Activated CD4-positive, alpha-beta T cell treated with anti-CD3 and anti-CD28 coated beads, Interleukin-2, amount 50 U/mL, for 24 hours (primary cell): Measurements from ENCODE around the gene MKNK2.

Experiments used
- DNase-seq, 2 donors: peaks; one replicate each; pipeline ENCODE4 v3.0.0-alpha.2; 2020; ENCODE audit warnings: low read depth in 1 of 2, low spot score in 1 of 2

Gene MKNK2

DNA sequence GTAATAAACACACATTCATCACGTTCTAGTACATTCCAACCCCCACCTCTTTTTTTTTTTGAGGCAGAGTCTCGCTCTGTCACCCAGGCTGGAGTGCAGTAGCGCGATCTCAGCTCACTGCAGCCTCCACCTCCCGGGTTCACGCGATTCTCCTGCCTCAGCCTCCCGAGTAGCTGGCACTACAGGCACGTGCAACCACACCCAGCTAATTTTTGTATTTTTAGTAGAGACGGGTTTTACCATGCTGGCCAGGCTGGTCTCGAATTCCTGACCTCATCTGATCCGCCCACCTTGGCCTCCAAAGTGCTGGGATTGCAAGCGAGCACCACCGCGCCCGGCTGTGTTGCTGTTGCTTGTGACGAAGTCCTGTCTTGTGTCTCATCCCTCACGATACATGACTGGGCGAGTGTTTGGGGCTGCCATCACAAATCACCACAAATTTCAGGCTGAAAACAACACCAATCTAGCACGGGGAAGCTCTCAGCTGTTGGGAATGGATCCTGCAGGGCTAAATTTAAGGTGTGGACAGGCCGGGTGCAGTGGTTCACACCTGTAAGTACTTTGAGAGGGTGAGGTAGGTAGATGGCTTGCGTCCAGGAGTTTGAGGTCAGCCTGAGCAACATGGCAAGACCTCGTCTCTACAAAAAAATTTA is 29.4 kb upstream of the MKNK2 start:
- no peak for DNase-seq

DNA sequence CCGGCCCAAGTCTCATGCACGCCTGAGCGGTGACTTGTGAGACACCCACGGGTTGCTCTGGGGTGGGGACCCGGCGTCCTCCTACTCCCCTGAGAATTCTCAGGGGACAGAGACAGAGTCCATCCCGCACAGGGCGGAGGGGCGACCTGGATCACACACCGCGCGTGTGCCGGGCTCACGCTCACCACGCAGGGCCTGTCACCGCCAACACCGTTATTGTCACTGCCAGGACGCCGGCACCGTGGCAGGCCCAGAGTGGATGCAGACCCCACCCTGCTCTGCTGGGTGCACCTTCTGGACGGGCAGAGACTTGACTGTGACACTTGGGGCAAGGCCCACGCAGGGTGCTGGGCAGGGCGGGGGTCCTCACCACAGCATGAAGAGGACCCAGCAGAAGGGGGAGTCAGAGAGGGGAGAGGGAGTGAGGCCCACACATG is 28.8 kb upstream of the MKNK2 start:
- no peak for DNase-seq

DNA sequence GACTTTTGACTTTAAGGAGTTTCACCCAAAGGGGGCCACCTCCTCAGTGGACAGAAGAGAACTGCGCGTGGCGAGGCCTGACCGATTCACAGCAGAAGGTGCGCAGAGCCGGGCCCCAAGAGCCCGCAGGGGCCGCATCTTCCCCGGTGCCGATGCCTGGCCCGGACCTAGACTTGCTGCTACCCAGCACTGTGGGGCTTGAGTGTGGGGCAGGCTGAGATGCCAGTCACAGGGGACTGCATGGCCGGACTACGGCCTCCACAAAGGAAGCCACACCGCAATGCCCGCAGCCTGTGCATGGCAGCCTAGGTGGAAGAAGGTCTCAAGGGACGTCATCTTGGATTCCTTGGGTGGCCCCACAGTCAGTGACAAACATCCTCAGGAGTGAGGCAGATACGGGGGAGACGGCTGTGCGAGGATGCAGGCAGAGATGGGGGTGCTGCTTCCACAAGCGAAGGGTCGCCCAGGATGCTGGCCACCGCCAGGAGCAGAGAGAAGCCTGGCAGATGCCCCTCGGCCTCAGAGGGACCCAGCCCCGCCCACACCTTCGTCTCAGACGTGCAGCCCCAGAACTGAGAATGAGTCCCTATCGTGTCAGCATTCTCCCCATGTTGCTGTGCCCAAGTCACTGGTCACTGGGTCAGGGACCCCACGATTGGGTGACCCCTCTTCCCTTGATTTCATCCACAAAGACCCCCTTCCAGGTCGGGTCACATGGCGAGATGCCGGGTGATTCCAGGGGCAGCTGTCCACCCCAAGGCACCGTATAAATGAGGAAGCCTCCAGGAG is 28.2 kb upstream of the MKNK2 start:
- no peak for DNase-seq

DNA sequence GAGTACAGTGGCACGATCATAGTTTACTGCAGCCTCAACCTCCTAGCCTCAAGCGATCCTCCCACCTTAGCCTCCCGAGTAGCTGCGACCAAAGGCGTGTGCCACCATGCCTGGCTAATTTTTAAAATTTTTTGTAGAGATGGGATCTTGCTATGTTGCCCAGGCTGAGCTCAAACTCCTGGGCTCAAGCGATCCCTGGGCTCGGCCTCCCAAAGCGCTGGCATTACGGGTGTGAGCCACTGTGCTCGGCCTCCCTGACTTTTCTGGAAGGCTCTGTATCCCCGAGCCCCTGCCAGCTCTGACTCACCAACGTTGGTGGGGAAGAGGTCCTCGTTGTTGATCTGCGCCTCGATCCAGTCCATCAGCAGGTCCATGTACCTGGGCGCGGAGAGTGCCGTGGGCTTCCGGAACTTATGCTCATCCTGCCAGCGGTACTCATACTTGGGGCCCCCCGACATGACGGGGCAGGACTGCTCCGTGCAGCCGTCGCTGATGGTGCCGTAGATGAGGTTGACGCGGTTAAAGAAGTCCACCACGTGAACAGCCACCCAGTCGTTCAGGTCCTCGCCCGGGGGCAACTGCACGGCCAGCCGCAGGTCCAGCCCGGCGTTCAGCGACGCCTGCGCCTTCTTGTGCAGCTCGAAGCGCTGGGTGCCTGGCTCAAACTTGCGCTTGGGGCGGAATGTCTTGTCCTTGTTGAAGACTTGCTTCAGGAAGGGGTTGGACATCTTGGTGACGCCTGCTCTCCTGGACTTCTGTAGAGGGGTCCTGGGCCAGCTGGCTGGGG is 27.0 kb upstream of the MKNK2 start:
- DNase-seq, result no peak

DNA sequence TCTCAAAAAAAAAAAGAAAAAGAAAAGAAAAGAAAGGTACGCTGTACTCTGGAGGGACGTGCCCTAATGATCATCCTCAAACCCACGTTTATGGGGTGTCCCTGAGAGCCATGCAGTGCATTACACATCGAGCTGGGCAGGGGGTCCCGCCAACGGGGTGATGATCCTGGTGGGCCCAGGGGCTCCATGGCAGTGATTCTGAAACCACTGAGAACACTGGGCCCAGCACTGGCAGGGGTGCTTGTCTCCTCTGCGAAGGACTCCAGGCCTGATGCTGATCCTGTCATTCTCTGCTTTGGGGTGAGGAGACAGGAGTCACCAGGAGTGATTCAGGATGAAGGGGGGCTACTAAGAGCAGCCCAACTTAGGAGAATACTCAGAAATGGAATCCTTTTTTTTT is 26.4 kb upstream of the MKNK2 start:
- no peak for DNase-seq

DNA sequence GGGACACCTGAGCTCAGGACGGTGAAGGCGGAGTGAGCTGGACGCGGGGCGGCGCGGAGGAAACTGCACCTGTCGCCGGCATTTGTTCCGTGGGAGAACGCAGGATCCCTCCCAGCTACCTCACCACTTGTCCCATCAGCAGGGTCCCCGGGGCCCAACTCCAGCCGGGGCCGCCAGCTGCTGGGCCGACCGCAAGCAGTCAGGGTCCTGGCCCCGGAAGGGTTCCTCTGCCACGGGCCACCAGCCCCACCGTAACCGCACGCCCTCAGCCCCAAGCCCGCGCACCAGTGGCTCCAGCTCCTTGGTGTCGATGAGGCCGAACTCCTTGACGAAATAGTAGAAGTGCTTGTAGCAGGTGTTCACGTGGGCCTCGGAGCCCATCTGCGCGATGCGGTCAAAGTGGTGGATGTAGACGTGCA is 25.5 kb upstream of the MKNK2 start:
- DNase-seq, result no peak

DNA sequence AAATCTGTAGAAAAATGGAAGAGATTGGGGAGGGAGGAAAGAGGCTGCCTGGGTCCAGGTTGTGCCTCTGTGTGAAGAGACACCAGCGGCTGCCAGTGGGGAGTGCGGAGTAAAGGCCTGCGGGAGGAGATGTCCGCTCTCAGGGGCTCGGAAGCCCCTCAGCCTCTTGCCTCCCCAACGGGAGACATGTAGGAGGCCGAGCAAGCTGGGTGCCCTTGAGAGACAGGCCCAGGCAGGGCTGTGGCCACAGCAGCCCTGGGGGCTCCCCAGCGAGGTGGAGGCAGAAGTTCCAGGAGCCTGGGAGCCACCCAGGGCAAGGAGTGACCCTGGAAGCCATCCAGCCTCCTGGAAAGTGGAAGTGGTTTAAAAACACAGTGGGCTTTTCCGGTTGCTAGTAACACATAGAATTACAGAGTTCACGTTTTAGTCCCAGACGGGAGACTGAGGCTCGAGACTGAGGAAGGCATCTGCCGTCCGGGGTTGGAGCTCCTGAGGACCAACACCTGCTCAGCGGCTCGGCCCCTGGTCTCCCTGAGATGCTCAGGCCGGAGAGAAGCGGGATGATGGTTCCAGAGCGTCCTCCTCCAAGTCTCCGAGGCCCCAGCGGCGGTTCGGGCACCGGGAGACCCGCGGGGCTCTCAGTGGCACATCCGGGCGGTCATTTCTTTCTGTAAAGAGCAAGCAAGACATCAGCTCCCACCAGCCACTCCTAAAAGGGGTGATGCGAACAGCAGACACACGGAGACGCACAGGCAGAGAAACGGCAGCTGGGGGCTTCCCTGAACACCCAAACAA is 21.9 kb upstream of the MKNK2 start:
- no peak for DNase-seq

DNA sequence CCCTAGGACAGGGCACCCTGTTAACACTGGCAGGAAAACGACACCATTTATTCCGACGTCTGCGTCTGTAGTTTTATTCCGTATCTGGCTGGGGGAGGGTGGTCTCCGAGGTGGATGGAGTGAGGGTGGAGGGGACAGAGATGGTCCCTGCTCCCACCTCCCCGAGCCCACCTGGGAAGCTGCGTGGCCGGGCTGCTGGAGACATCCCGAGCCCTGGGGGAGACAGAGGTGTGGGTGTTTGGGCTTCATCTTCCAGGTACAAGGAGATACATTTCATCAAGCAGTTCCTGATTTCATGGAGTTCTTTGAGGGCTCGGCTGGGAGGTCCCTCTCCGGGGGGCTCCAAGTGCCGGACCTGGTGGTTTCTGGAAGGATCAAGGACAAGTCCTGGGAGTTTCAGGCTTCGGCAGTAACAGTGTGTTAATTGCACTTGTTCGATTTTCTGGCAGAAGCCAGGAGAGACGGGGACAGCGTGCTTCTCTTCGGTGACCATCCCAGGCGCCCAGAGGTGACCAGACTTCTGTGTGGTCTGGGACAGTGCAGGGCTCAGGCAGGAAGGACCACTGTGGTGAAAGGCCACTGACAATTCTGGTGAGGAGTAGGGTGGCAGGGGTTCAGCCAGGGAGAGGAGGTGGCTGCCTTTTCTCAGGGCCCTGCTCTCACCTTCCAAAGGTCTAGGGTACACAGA is 20.1 kb upstream of the MKNK2 start:
- DNase-seq, result no peak

DNA sequence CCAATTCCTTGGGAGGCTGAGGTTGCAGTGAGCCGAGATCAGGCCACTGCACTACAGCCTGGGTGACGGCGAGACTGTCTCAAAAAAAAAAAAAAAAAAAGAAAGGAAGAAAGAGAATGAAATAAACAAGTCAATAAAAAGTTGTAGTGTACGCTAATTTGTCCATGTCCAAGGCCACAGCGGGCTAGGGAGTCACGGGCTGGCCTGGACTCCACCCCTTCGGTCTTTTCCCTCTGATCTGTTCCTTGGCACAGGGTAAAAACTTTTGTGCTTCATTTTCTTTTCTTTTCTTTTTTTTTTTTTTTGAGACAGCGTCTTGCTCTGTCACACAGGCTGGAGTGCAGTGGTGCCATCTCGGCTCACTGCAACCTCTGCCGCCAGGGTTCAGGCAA is 19.4 kb upstream of the MKNK2 start:
- DNase-seq, result no peak

DNA sequence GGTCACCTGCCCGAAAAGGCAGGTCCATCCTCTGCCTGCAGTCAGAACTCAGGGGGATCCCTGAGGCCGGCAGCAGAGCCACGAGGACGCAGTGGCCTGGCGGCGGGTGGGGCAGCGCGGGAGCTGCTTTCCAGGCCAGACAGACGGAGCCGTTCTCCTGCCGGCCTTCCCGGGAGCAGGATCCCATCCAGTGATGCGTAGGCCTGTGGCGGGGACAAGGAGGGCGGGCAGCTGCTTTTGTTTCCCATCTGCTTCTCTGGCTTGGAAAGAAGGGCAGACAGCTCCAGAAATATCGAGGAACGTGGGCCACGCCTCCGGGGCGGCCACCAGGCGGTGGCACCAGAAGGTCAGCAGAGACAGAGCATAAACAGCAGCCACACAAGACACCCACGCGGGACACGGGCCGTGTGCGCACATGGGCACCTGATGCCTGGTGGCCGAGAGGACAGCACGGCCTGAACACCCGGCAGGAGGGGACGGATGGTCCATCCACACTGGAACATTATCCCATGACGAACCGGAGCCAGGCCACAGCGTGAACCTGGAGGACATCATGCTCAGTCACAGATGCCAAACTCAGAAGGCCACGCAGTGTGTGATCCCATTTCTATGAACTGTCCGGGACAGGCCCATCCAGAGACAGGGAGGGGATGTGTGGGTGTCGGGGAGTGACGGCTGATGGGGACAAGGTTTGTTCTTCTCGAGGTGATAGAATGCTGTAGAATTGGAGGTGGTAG is 13.9 kb upstream of the MKNK2 start:
- DNase-seq, result no peak

DNA sequence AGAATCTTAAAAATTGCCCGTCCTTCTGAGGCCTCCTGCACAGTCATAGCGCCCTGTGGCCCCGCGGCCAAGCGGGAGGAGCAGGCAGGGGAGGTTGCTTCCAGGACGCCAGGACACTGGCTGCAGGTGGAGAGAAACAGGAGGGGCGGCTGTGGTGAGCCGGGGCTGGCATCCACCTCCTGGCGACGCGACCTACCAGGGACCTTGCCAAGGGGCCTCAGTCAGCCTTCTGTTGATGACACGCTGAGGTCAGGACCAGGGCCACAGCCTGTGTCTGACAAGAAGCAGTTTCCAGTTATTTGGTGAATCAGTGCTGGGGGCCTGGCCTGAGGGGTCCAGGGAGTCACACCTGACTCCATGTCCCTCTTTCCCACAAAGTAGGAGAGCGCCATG is 13.3 kb upstream of the MKNK2 start:
- no peak for DNase-seq

DNA sequence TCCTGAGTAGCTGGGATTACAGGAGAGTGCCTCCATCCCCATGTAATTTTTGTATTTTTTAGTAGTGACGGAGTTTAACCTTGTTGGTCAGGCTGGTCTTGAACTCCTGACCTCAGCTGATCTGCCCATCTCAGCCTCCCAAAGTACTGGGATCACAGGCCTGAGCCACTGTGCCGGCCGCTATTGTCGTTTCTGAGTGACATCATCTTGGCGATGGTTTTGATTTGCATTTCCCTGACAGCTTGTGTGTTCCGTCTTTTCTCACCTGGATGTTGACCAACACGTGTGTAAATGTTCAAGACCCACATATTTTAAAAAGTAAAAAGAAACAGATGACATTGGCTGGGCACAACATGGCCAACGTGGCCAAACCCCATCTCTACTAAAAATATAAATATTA is 12.8 kb upstream of the MKNK2 start:
- no peak for DNase-seq

DNA sequence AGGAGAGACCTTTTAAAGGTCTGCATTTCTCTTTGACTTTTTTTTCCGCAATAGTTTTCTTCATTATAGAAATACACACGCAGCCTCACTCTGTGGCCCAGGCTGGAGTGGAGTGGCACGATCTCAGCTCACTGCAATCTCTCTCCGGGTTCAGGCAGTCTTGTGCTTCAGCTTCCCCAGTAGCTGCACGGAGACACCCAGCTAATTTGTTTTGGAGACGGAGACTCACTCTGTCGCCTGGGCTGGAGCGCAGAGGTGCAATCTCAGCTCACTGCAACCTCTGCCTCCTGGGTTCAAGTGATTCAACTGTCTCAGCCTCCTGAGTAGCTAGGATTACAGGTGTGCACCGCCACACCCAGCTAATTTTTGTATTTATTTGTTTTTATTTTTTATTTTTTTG is 11.7 kb upstream of the MKNK2 start:
- DNase-seq, result no peak

DNA sequence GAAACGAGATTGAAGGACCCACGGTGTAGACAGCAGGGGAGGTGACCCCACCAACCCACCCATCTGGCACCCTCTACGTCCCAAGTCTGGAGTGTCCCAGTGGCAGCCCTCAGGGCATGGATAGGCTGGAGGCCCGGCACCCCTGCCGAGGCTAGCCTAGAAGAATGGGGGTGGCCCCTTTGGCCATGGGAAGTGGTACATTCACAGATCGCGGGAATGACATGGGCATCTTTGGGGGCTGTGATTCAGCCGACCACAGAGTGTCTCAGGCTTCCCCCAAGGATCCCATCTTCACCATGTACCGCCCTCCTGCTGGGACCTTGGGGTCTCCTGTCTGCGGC is 11.3 kb upstream of the MKNK2 start:
- no peak for DNase-seq

DNA sequence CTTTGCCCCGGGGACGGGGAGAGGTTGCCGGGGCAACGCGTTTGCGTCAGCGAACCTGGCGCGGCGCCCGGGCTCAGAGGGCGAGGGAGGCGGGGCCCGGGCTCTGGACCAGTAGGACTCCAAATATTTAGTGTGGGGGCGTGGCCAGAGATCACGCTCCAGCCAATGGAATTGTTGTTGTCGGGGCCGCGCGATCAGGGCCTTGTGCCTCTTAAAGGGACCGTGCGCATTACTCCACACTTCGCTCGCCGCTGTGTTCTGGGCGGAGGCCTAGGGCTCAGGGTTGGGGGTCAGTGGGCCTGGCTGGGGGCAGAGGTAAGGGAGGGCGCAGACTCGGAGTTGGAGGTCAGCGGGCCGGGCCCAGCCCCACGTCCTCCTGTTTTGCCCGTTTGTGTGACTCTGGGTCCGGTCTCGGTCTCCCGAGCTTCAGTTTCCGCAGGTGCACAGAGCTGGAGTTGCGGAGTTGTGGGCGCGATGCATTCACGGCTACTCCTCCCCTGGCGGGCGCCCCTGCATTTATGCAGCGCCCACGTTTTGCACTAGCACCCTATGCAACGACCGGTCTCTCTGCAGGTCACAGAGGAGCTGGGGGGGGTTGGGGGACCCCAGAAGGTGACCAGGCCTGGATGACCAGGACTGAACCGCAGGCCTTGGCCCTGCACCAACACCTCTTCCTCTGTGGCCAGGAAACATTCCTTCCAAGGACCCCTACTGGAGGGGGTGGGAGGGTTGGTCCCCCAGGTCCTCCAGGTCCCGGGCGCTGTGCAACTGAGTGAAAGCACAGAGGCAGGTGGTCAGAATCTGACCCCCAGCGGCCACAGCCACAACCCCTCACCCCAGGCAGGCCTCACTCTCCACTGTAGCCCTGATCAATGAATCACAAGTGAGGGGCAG is 10.7 kb upstream of the MKNK2 start:
- peak; percentile 99 to 100 for DNase-seq

DNA sequence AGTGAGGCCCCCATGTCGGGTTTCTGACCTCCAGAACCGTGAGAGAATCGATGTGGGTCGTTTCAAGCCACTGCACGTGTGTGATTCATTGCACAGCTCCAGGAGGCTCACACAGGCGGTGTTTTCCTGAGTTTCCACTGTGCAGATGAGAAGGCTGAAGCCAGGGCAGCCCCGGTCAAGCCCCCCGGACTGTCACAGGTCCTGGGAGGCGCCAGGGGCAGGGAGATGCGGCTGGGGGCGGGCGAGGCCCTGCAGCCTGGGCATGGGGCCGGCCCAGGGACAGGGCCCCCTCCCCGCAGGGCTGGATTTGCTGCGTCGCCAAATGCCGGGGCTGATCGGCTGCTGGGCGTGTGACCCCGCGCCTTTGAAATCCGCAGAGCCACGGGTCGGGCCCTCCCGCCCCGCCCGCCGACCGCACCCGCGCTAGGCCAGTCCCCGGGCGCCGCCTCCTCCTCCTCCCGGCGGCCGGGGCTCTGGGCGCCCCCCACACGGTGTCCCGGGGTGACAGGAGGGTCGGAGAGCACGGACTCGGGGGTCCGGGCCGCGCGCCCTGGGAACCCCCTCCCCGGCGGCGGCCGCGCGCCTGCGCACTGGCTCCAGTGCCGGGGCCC is 9.9 kb upstream of the MKNK2 start:
- no peak for DNase-seq

DNA sequence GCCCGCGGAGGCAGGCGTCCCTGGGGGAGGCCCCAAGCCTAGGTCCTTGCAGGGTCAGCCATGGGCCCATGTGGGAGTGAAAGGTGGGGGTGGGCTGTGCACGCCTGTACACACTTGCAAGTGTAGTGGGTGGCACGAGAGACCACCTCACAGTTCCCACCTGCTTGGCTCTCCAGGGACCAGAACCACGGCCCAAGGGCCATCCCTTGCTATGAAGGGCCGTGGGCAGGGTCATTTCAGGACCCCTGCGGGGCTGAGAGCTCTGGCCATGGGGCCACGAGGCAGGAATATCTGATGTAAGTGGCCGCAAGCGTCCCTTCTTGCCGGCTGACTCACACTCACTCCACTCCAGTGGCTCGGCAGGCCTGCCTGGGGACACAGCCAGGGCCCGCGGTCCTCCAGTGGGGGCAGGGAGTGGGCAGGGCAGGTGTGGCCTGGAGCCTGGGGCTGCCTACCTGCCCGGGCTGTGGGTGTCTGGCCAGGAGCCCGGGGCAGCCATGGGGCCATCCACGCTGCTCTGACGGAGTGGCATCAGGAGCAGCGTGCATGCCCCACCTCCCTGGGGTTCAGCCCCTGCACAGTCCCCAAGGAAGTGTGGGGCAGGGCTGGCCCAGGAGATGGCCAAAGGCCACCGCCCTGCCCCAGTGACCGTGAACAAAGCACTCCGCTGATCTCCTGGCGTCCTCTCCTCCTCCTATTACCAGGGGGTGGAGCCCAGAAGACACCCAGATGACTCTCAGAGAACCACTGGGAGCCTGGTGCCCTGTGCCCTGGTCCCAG is 8.6 kb upstream of the MKNK2 start:
- DNase-seq, result no peak
